Fibroblast of skin of left biceps (primary cell): Measurements from ENCODE around the gene B4GALT6.

Experiments used
- DNase-seq, 2 experiments: peaks; one replicate each; pipeline ENCODE4 v3.0.0-alpha.2; 2013; ENCODE audit warnings: low read depth in 2 of 2

Gene B4GALT6

GRCh38 chr18:31688606-31689005 lies 4.2 kb upstream of the B4GALT6 start:
- no peak for DNase-seq

- DNase-seq, result no peak
These were observed 2.9 kb upstream of the B4GALT6 start for GRCh38 chr18:31686986-31687928.

GRCh38 chr18:31686572-31686971 lies 2.2 kb upstream of the B4GALT6 start:
- no peak for DNase-seq

GRCh38 chr18:31685097-31686082 lies 1.0 kb upstream of the B4GALT6 start:
- DNase-seq, result peak in 1 of 2 experiments; percentile 47

- DNase-seq, result no peak
These were observed 458 bp downstream of the B4GALT6 start for GRCh38 chr18:31683968-31684278.

- no peak for DNase-seq
These were observed 1.3 kb downstream of the B4GALT6 start for GRCh38 chr18:31683106-31683505.

GRCh38 chr18:31680831-31681568 lies 3.4 kb downstream of the B4GALT6 start:
- DNase-seq, result no peak

- DNase-seq, result no peak
These were observed 4.0 kb downstream of the B4GALT6 start for GRCh38 chr18:31680433-31680811.

- no peak for DNase-seq
These were observed 4.5 kb downstream of the B4GALT6 start for GRCh38 chr18:31679791-31680432.

GRCh38 chr18:31679133-31679742 lies 5.1 kb downstream of the B4GALT6 start:
- DNase-seq, result peak in 1 of 2 experiments; percentile 24

- no peak for DNase-seq
These were observed 6.0 kb downstream of the B4GALT6 start for GRCh38 chr18:31678425-31678824.

GRCh38 chr18:31677592-31677991 lies 6.8 kb downstream of the B4GALT6 start:
- DNase-seq, result no peak

- no peak for DNase-seq
These were observed 9.0 kb downstream of the B4GALT6 start for GRCh38 chr18:31675404-31675803.

- DNase-seq, result no peak
These were observed 11.7 kb downstream of the B4GALT6 start for GRCh38 chr18:31672628-31673135.

- DNase-seq, result no peak
These were observed 12.4 kb downstream of the B4GALT6 start for GRCh38 chr18:31671951-31672350.

GRCh38 chr18:31669541-31669940 lies 14.8 kb downstream of the B4GALT6 start:
- no peak for DNase-seq

GRCh38 chr18:31667185-31667584 lies 17.2 kb downstream of the B4GALT6 start:
- no peak for DNase-seq

- DNase-seq, result no peak
These were observed 18.3 kb downstream of the B4GALT6 start for GRCh38 chr18:31666055-31666454.

- no peak for DNase-seq
These were observed 20.3 kb downstream of the B4GALT6 start for GRCh38 chr18:31664101-31664500.

- DNase-seq, result no peak
These were observed 22.4 kb downstream of the B4GALT6 start for GRCh38 chr18:31661965-31662364.

- no peak for DNase-seq
These were observed 23.6 kb downstream of the B4GALT6 start for GRCh38 chr18:31660763-31661162.
